Liver (tissue), 9 donors: Measurements from ENCODE around the gene CHMP1A. TPM values are rescaled to one million over a fixed set of nuclear protein-coding genes. Genes with fewer than 3 reads are reported as not detected.

Experiments used
- DNase-seq: peaks from one replicate; pipeline ENCODE4 v3.0.0-alpha.2; 2017; ENCODE audit warnings: low spot score
- H3K27ac ChIP-seq, 2 donors: one replicate each; pipeline ENCODE4 v1.7.0; 2013; ENCODE audit warnings: inconsistent platforms in 2 of 2, low read length in 2 of 2, control low read depth in 1 of 2, low read depth in 1 of 2, mild to moderate bottlenecking in 1 of 2
- H3K27me3 ChIP-seq, 4 donors: one replicate each; pipeline versions ENCODE4 v1.6.1 to v1.7.0; 2013; ENCODE audit warnings: low read length in 3 of 4, inconsistent platforms in 1 of 4, mild to moderate bottlenecking in 1 of 4, moderate library complexity in 1 of 4; ENCODE audit not compliant: control insufficient read depth in 4 of 4, insufficient read depth in 4 of 4
- H3K36me3 ChIP-seq, 4 donors: one replicate each; pipeline versions ENCODE4 v1.6.1 to v1.7.0; 2013; ENCODE audit warnings: low read length in 3 of 4, mild to moderate bottlenecking in 3 of 4, low read depth in 1 of 4, moderate library complexity in 1 of 4; ENCODE audit not compliant: control insufficient read depth in 4 of 4, insufficient read depth in 3 of 4
- H3K4me1 ChIP-seq, 4 donors: one replicate each; pipeline versions ENCODE4 v1.6.1 to v1.7.0; 2013; ENCODE audit warnings: low read length in 3 of 4, mild to moderate bottlenecking in 3 of 4, moderate library complexity in 1 of 4; ENCODE audit not compliant: control insufficient read depth in 4 of 4, insufficient read depth in 4 of 4
- H3K4me3 ChIP-seq, 3 donors: one replicate each; pipeline versions ENCODE4 v1.6.1 to v1.7.0; 2013; ENCODE audit warnings: low read length in 3 of 3, control low read depth in 1 of 3, low read depth in 1 of 3, mild to moderate bottlenecking in 1 of 3
- H3K9ac ChIP-seq, 2 donors: one replicate each; pipeline ENCODE4 v1.7.0; 2013; ENCODE audit warnings: low read length in 2 of 2, mild to moderate bottlenecking in 2 of 2, moderate library complexity in 2 of 2, control low read depth in 1 of 2, low read depth in 1 of 2
- H3K9me3 ChIP-seq, 4 donors: one replicate each; pipeline versions ENCODE4 v1.6.1 to v1.7.0; 2013; ENCODE audit warnings: low read length in 3 of 4; ENCODE audit not compliant: control insufficient read depth in 4 of 4
- EGR1 ChIP-seq, 2 donors: IDR thresholded peaks; 2 replicates each; pipeline ENCODE4 v1.6.1; 2016 to 2018; ENCODE audit warnings: antibody characterized with exemption in 2 of 2, low read depth in 2 of 2
- FOXA1 ChIP-seq: IDR thresholded peaks from 2 replicates; pipeline ENCODE4 v1.6.1; 2016; ENCODE audit warnings: antibody characterized with exemption
- FOXA2 ChIP-seq: IDR thresholded peaks from 2 replicates; pipeline ENCODE4 v1.6.1; 2016; ENCODE audit warnings: antibody characterized with exemption
- GABPA ChIP-seq, 2 donors: IDR thresholded peaks in 1 of 2; conservative IDR thresholded peaks in 1 of 2; 2 replicates each; pipeline ENCODE4 v1.6.1; 2016; ENCODE audit warnings: antibody characterized with exemption in 2 of 2, mild to moderate bottlenecking in 1 of 2, moderate library complexity in 1 of 2
- HNF4A ChIP-seq, 2 donors: conservative IDR thresholded peaks; 2 replicates each; pipeline ENCODE4 v1.6.1; 2016; ENCODE audit warnings: antibody characterized with exemption in 2 of 2, mild to moderate bottlenecking in 2 of 2
- HNF4G ChIP-seq: IDR thresholded peaks from 2 replicates; pipeline ENCODE4 v1.6.1; 2016; ENCODE audit warnings: antibody characterized with exemption
- JUND ChIP-seq, 2 donors: IDR thresholded peaks; 2 replicates each; pipeline ENCODE4 v1.6.1; 2016; ENCODE audit warnings: antibody characterized with exemption in 2 of 2
- NR2F2 ChIP-seq: IDR thresholded peaks from 2 replicates; pipeline ENCODE4 v1.6.1; 2016; ENCODE audit warnings: antibody characterized with exemption
- RAD21 ChIP-seq, 2 donors: IDR thresholded peaks; 2 replicates each; pipeline ENCODE4 v1.6.1; 2016; ENCODE audit warnings: antibody characterized with exemption in 2 of 2, mild to moderate bottlenecking in 2 of 2
- RXRA ChIP-seq, 2 donors: IDR thresholded peaks; 2 replicates each; pipeline ENCODE4 v1.6.1; 2017 to 2018; ENCODE audit warnings: antibody characterized with exemption in 2 of 2, mild to moderate bottlenecking in 1 of 2
- SP1 ChIP-seq: IDR thresholded peaks from 2 replicates; pipeline ENCODE4 v1.6.1; 2018; ENCODE audit warnings: antibody characterized with exemption, mild to moderate bottlenecking
- TAF1 ChIP-seq: conservative IDR thresholded peaks from 2 replicates; pipeline ENCODE4 v1.6.1; 2016; ENCODE audit warnings: antibody characterized with exemption, mild to moderate bottlenecking
- YY1 ChIP-seq: IDR thresholded peaks from 2 replicates; pipeline ENCODE4 v1.6.1; 2016; ENCODE audit warnings: antibody characterized with exemption, mild to moderate bottlenecking
- whole genome bisulfite sequencing: extraction: QIAGEN DNeasy Blood & Tissue Kit; methylation state at CpG from one replicate; pipeline ENCODE4 v1.1.7; 2013; 5-methylcytosine and 5-hydroxymethylcytosine counted together
- polyA plus RNA-seq, 2 donors: library from polyadenylated mRNA; stranded (reverse) in 1 of 2; unstranded in 1 of 2; fragments of 200-250 nt in 1 of 2; fragments of >200 nt in 1 of 2; fragmentation: Nextera tagmentation in 1 of 2; extraction: Ambion mirVana in 1 of 2; gene quantifications; one replicate each; pipeline versions ENCODE4 v1.2.1 to v1.2.3, GENCODE V29; 2013 to 2015
- total RNA-seq, 2 donors: library from RNA; depleted of rRNA; stranded (reverse); fragments of >200 nt; gene quantifications; one replicate each; pipeline ENCODE4 v1.2.3, GENCODE V29; 2014
- TF ChIP-seq, protein P1 (sequence below): IDR thresholded peaks from 2 replicates; pipeline ENCODE4 v1.6.1; 2016; ENCODE audit warnings: antibody characterized with exemption
- TF ChIP-seq, protein P2 (sequence below): IDR thresholded peaks from 2 replicates; pipeline ENCODE4 v1.6.1; 2016; ENCODE audit warnings: antibody characterized with exemption
- TF ChIP-seq, protein P3 (sequence below): IDR thresholded peaks from 2 replicates; pipeline ENCODE4 v1.6.1; 2016; ENCODE audit warnings: antibody characterized with exemption, mild to moderate bottlenecking
- TF ChIP-seq, protein P4 (sequence below): fragments of 150-350 bp; IDR thresholded peaks from 2 replicates; pipeline ENCODE4 v1.5.1; 2017; ENCODE audit warnings: improper control_type of control experiment, low read depth, low read length; ENCODE audit not compliant: missing input control
- TF ChIP-seq, protein P5 (sequence below): IDR thresholded peaks from 2 replicates; pipeline ENCODE4 v1.6.1; 2016; ENCODE audit warnings: antibody characterized with exemption
- donor health status: healthy.
- donor health status: healthy.
- donor health status: healthy.
- donor health status: healthy.
- donor health status: healthy.

Gene CHMP1A
- total and polyA plus RNA-seq, 4 donors, result 25.7 to 36.7 (median 32.3) TPM

DNA sequence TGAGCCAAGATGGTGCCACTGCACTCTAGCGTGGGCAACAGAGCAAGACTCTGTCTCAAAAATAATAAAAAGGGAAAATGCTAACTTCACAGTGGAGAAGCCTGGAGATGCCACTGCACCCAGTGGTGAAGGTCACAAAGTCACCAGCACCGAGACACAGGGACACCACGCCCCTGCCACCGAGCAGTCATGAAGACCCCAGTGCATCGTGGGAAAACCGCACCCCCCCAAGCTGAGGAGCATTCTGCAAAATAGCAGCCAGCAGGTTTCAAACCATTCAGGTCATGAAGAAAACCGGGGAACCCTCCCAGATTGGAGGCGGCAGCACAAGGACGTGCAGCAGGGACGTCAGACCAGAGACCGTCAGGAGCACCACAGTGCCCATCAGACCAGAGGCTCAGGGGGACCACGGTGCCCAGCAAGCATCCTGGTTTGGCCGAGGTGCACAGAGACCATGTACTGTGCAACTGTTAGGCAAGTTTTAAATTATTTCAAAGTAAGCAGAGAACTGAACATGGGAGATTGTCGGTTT, 13.7 kb downstream of the CHMP1A start:
- H3K9me3 ChIP-seq, result no peaks in the 10 kb centered on the region
- H3K4me1 ChIP-seq, result peaks cover 0 to 6% (median 3%) of the 10 kb centered on the region in 4 donors
- no peak overlapping the region for H3K27ac ChIP-seq
- no peaks in the 10 kb centered on the region for H3K27me3 ChIP-seq
- WGBS, result 80% methylated on average over 14 of the region's 14 CpGs
- no peak overlapping the region for H3K4me3 ChIP-seq
- TF ChIP-seq FOXA2 (no peak), RXRA (IDR thresholded peaks at IDR 0.05) (no peak), SP1 (no peak), HNF4G (no peak), GABPA (IDR thresholded peaks at IDR 0.05 in 1 of 2, conservative IDR thresholded peaks at IDR 0.05 in 1 of 2) (no peak), EGR1 (IDR thresholded peaks at IDR 0.05; ENCODE audit: low read depth in 2 of 2) (no peak)
- TF ChIP-seq, protein P1, sequence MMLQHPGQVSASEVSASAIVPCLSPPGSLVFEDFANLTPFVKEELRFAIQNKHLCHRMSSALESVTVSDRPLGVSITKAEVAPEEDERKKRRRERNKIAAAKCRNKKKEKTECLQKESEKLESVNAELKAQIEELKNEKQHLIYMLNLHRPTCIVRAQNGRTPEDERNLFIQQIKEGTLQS, result no peak
- DNase-seq, result no peak
- H3K9ac ChIP-seq, result no peak overlapping the region
- H3K36me3 ChIP-seq, result peaks cover 11 to 31% (median 17%) of the 10 kb centered on the region in 4 donors

DNA sequence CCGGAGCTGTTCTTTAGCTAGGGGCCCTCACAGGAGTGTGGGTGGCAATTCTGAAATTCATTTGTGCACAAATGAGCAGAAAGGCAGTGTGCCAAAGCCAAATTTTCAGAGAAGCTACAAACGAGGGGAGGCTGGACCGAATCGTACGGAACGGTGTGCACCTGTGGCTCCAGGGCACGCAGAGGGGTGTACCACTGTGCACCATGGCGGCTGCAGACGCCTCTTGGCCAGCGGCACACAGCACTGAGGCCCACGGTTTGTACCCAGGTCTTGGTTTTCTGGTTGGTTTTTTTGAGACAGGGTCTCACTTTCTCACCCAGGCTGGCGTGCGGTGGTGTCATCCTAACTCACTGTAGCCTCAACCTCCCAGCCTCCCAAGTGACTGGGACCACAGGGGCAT, 14.9 kb downstream of the CHMP1A start:
- Histone ChIP-seq H3K9me3 (no peaks in the 10 kb centered on the region), H3K9ac (no peak overlapping the region), H3K27me3 (no peaks in the 10 kb centered on the region), H3K4me1 (peaks cover 0 to 6% (median 3%) of the 10 kb centered on the region in 4 donors), H3K36me3 (peaks cover 11 to 27% (median 16%) of the 10 kb centered on the region in 4 donors), H3K4me3 (no peak overlapping the region), H3K27ac (no peak overlapping the region)
- 78% methylated on average over 13 of the region's 13 CpGs for WGBS
- TF ChIP-seq YY1, result no peak
- no peak for TF ChIP-seq GABPA (IDR thresholded peaks at IDR 0.05 in 1 of 2, conservative IDR thresholded peaks at IDR 0.05 in 1 of 2)
- no peak for TF ChIP-seq HNF4G
- no peak for TF ChIP-seq HNF4A (conservative IDR thresholded peaks at IDR 0.05)
- TF ChIP-seq JUND (IDR thresholded peaks at IDR 0.05), result no peak
- no peak for TF ChIP-seq FOXA2
- no peak for TF ChIP-seq RAD21 (IDR thresholded peaks at IDR 0.05)
- TF ChIP-seq, protein P2, sequence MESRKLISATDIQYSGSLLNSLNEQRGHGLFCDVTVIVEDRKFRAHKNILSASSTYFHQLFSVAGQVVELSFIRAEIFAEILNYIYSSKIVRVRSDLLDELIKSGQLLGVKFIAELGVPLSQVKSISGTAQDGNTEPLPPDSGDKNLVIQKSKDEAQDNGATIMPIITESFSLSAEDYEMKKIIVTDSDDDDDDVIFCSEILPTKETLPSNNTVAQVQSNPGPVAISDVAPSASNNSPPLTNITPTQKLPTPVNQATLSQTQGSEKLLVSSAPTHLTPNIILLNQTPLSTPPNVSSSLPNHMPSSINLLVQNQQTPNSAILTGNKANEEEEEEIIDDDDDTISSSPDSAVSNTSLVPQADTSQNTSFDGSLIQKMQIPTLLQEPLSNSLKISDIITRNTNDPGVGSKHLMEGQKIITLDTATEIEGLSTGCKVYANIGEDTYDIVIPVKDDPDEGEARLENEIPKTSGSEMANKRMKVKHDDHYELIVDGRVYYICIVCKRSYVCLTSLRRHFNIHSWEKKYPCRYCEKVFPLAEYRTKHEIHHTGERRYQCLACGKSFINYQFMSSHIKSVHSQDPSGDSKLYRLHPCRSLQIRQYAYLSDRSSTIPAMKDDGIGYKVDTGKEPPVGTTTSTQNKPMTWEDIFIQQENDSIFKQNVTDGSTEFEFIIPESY, result no peak
- TF ChIP-seq NR2F2, result no peak
- no peak for TF ChIP-seq EGR1 (IDR thresholded peaks at IDR 0.05; ENCODE audit: low read depth in 2 of 2)
- TF ChIP-seq, protein P3, sequence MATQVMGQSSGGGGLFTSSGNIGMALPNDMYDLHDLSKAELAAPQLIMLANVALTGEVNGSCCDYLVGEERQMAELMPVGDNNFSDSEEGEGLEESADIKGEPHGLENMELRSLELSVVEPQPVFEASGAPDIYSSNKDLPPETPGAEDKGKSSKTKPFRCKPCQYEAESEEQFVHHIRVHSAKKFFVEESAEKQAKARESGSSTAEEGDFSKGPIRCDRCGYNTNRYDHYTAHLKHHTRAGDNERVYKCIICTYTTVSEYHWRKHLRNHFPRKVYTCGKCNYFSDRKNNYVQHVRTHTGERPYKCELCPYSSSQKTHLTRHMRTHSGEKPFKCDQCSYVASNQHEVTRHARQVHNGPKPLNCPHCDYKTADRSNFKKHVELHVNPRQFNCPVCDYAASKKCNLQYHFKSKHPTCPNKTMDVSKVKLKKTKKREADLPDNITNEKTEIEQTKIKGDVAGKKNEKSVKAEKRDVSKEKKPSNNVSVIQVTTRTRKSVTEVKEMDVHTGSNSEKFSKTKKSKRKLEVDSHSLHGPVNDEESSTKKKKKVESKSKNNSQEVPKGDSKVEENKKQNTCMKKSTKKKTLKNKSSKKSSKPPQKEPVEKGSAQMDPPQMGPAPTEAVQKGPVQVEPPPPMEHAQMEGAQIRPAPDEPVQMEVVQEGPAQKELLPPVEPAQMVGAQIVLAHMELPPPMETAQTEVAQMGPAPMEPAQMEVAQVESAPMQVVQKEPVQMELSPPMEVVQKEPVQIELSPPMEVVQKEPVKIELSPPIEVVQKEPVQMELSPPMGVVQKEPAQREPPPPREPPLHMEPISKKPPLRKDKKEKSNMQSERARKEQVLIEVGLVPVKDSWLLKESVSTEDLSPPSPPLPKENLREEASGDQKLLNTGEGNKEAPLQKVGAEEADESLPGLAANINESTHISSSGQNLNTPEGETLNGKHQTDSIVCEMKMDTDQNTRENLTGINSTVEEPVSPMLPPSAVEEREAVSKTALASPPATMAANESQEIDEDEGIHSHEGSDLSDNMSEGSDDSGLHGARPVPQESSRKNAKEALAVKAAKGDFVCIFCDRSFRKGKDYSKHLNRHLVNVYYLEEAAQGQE, result no peak
- no peak for TF ChIP-seq RXRA (IDR thresholded peaks at IDR 0.05)
- TF ChIP-seq FOXA1, result no peak
- TF ChIP-seq, protein P1, result no peak
- TF ChIP-seq, protein P4, sequence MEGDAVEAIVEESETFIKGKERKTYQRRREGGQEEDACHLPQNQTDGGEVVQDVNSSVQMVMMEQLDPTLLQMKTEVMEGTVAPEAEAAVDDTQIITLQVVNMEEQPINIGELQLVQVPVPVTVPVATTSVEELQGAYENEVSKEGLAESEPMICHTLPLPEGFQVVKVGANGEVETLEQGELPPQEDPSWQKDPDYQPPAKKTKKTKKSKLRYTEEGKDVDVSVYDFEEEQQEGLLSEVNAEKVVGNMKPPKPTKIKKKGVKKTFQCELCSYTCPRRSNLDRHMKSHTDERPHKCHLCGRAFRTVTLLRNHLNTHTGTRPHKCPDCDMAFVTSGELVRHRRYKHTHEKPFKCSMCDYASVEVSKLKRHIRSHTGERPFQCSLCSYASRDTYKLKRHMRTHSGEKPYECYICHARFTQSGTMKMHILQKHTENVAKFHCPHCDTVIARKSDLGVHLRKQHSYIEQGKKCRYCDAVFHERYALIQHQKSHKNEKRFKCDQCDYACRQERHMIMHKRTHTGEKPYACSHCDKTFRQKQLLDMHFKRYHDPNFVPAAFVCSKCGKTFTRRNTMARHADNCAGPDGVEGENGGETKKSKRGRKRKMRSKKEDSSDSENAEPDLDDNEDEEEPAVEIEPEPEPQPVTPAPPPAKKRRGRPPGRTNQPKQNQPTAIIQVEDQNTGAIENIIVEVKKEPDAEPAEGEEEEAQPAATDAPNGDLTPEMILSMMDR, result no peak
- TF ChIP-seq, protein P5, sequence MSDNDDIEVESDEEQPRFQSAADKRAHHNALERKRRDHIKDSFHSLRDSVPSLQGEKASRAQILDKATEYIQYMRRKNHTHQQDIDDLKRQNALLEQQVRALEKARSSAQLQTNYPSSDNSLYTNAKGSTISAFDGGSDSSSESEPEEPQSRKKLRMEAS, result no peak
- no peak for TF ChIP-seq TAF1
- TF ChIP-seq SP1, result no peak
- no peak for DNase-seq
